Tibial artery (tissue), 4 donors: ENCODE data around the gene NID1.

ENCODE experiments used
- DNase-seq, 2 donors: peaks; one replicate each; pipeline ENCODE4 v3.0.0-alpha.2; 2019
- H3K27ac ChIP-seq, 2 donors: fragments of 200-600 bp; sonication (generic) in 1 of 2; 1 replicate in 1 of 2; 2 replicates in 1 of 2; pipeline ENCODE4 v1.5.1; 2018 to 2019; ENCODE audit warnings: mild to moderate bottlenecking in 1 of 2
- H3K27me3 ChIP-seq, 2 donors: fragments of 200-600 bp; sonication (generic) in 1 of 2; one replicate each; pipeline versions ENCODE4 v1.5.1 to v1.6.0; 2016 to 2019
- H3K36me3 ChIP-seq, 3 donors: fragments of 200-600 bp; sonication (generic) in 2 of 3; one replicate each; pipeline ENCODE4 v1.5.1; 2016 to 2019; ENCODE audit warnings: mild to moderate bottlenecking in 2 of 3
- H3K4me1 ChIP-seq, 4 donors: fragments of 200-600 bp; sonication (generic) in 2 of 4; 1 replicate in 3 of 4; 2 replicates in 1 of 4; pipeline ENCODE4 v1.5.1; 2016 to 2019
- H3K4me3 ChIP-seq, 2 donors: fragments of 200-600 bp; sonication (generic) in 1 of 2; 1 replicate in 1 of 2; 2 replicates in 1 of 2; pipeline ENCODE4 v1.5.1; 2018 to 2019; ENCODE audit warnings: mild to moderate bottlenecking in 2 of 2
- H3K9me3 ChIP-seq, 3 donors: fragments of 200-600 bp; sonication (generic) in 1 of 3; one replicate each; pipeline ENCODE4 v1.5.1; 2016 to 2019
- intact Hi-C: fragments of 100-400 bp; cut with DNase I; formaldehyde crosslinking; loops from one replicate; pipeline ENCODE4 v1.15.0; 2023; ENCODE audit warnings: low total_unique reads
- TF ChIP-seq, protein P1 (sequence below), 2 experiments: fragments of 200-600 bp in 1 of 2; fragments of 450-650 bp in 1 of 2; IDR thresholded peaks; one replicate each; pipeline ENCODE4 v1.5.1; 2017 to 2019; ENCODE audit warnings: antibody characterized with exemption in 2 of 2, mild to moderate bottlenecking in 1 of 2, moderate library complexity in 1 of 2

The NID1 gene

GRCh38 chr1:235933017-235933765 is 131.7 kb downstream of the NID1 start:
- Histone ChIP-seq H3K4me1 (peaks cover 0 to 13% (median 5%) of the 10 kb centered on the region in 4 donors), H3K27ac (no peak overlapping the region), H3K36me3 (no peaks in the 10 kb centered on the region), H3K9me3 (no peaks in the 10 kb centered on the region), H3K4me3 (no peak overlapping the region), H3K27me3 (no peaks in the 10 kb centered on the region)
- no peak for DNase-seq
- TF ChIP-seq, protein P1, sequence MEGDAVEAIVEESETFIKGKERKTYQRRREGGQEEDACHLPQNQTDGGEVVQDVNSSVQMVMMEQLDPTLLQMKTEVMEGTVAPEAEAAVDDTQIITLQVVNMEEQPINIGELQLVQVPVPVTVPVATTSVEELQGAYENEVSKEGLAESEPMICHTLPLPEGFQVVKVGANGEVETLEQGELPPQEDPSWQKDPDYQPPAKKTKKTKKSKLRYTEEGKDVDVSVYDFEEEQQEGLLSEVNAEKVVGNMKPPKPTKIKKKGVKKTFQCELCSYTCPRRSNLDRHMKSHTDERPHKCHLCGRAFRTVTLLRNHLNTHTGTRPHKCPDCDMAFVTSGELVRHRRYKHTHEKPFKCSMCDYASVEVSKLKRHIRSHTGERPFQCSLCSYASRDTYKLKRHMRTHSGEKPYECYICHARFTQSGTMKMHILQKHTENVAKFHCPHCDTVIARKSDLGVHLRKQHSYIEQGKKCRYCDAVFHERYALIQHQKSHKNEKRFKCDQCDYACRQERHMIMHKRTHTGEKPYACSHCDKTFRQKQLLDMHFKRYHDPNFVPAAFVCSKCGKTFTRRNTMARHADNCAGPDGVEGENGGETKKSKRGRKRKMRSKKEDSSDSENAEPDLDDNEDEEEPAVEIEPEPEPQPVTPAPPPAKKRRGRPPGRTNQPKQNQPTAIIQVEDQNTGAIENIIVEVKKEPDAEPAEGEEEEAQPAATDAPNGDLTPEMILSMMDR (IDR thresholded peaks at IDR 0.05) = peak; percentile 14
- intact Hi-C loops = no loop called here

- no peak overlapping the region for H3K27ac ChIP-seq
- DNase-seq = no peak
- H3K4me3 ChIP-seq = no peak overlapping the region
- no peaks in the 10 kb centered on the region for H3K9me3 ChIP-seq
- TF ChIP-seq, protein P1 (IDR thresholded peaks at IDR 0.05) = no peak
- no peaks in the 10 kb centered on the region for H3K27me3 ChIP-seq
- intact Hi-C loops = no loop called here
- H3K36me3 ChIP-seq = no peaks in the 10 kb centered on the region
- peaks cover 0 to 13% (median 5%) of the 10 kb centered on the region in 4 donors for H3K4me1 ChIP-seq
These were observed 132.8 kb downstream of the NID1 start for GRCh38 chr1:235932090-235932510.

DNA sequence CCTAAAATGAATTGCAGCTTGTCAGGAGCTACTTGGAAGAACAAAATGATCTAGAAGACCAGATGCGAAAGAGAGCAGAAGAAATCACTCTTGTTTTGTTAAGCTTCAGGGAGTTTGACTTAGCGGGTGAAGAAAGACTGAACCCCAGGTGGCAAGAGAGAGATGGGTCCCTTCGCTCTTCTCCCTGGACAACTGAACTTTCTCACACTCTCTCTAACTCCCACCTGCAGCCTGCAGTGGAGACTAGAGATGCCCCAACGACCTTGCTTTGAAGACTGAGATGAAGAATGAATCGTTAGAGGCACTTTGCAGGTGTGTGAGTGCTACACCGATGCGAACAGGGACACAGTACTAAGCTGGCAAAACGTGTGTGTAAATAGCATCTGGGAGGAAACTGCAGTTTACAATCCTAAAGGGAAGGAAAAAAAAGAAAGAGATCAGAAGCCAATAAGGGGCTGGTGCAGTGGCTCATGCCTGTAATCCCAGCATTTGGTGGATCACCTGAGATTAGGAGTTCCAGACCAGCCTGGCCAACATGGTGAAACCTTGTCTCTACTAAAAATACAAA is 133.6 kb downstream of the NID1 start:
- DNase-seq = no peak
- Histone ChIP-seq H3K4me3 (no peak overlapping the region), H3K36me3 (no peaks in the 10 kb centered on the region), H3K9me3 (no peaks in the 10 kb centered on the region), H3K27ac (no peak overlapping the region), H3K4me1 (peaks cover 0 to 13% (median 5%) of the 10 kb centered on the region in 4 donors), H3K27me3 (no peaks in the 10 kb centered on the region)
- intact Hi-C loops = no loop called here
- TF ChIP-seq, protein P1 (IDR thresholded peaks at IDR 0.05) = no peak

GRCh38 chr1:235930543-235930942 is 134.3 kb downstream of the NID1 start:
- TF ChIP-seq, protein P1 (IDR thresholded peaks at IDR 0.05) = no peak
- intact Hi-C loops = no loop called here
- no peaks in the 10 kb centered on the region for H3K36me3 ChIP-seq
- no peak overlapping the region for H3K4me3 ChIP-seq
- H3K27ac ChIP-seq = no peak overlapping the region
- H3K9me3 ChIP-seq = no peaks in the 10 kb centered on the region
- no peaks in the 10 kb centered on the region for H3K27me3 ChIP-seq
- H3K4me1 ChIP-seq = peaks cover 0 to 13% (median 5%) of the 10 kb centered on the region in 4 donors
- DNase-seq = no peak

DNA sequence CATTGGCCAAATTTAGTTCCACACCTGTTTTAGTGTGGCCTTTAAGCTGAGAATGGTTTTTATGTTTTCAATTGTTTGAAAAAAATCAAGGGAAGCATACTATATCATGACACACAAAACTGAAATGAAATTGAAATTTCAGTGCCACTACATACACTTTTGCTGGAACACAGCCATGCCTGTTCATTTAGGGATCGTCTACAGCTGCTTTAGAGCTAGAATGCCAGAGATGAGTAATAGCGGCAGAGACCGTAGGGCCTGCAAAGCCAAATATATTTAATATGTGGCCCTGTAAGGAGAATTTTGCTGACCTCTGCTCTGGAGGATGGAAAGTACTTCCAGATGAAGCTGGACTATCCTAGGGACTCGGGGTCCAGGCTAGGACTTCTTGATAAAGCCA is 135.7 kb downstream of the NID1 start:
- Histone ChIP-seq H3K9me3 (no peaks in the 10 kb centered on the region), H3K4me3 (no peak overlapping the region), H3K27ac (no peak overlapping the region), H3K27me3 (no peaks in the 10 kb centered on the region), H3K4me1 (peaks cover 0 to 13% (median 5%) of the 10 kb centered on the region in 4 donors), H3K36me3 (no peaks in the 10 kb centered on the region)
- TF ChIP-seq, protein P1 (IDR thresholded peaks at IDR 0.05) = no peak
- intact Hi-C loops = no loop called here
- no peak for DNase-seq
